CD4-positive, alpha-beta T cell treated with Interleukin-21 for 1 hour (primary cell): ENCODE data around the gene TFCP2L1.

Experiments
- DNase-seq: peaks from one replicate; pipeline ENCODE4 v3.0.0-alpha.2; 2020

TFCP2L1 gene

DNA sequence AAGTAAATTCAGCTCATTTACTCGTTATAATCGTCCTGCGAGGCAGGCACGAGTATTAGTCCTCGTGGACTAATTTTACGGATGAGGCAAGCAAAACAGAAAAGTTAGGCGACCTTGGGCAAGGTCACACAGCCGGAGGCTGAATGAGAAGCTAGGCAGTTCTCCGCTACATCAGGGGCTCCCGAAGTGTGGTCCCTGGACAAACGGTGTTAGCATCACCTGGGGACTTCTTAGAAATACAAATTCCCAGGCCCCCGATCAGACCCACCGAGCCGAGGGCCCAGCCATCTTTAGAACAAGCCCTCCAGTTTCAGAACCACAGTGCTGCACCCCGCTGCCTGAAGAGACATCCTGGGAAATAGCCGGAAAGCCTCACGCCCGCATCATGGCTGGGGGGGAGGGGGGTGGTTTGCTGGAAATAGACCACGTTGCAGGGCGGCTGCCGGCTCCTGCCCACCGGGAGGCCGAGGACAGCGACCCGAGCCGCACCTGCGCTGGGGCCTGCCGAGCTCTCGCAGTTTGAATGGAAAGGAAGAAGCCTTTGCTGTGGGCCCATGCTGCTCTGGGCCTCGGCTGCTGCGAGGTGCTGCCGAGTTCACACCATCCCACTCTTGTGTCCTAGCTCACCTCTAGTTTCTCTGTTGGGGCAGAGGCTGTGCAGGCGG, 72.2 kb downstream of the TFCP2L1 start:
- DNase-seq, result no peak

DNA sequence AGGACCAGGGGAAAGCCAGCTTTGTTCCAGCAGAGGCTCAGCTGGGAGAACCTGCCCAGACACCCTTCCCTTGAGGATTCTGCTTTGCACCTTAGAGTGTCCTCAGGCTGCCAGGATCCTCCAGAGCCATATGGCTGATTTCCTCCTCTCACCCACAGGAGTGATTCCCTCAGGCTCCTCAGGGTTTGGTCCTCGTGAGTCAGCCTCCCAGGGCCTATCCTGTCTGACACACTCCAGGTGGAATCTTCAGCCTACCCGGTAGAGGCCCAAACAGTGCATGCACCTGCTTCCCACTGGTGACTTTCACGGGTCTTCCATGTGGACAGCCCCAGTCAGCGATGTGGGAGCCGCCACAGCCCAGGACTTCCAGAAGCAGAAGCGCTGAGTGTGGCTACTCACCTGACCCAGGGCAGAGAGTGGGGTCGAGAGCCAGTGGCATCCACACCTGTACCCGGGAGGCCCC, 73.3 kb downstream of the TFCP2L1 start:
- DNase-seq, result no peak

DNA sequence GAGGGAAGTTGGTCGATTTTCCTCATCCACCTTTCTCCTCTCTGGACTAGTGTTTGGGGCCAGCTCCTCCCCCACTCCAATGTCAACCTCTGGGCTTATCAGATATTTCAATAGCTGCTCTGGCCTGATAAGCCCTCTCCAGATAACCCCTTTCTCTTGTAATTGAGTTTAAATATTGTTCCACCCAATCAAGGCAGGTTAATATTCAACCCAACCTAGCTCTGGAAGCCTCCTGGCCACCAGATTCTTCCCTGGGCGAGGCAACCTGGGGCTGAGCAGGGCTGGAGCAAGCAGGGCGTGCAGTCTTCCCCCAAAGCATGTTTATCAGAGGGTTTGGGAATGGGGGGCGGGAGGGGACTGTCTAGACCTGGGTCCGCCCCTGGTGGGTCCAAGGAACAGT, 73.8 kb downstream of the TFCP2L1 start:
- DNase-seq, result no peak

DNA sequence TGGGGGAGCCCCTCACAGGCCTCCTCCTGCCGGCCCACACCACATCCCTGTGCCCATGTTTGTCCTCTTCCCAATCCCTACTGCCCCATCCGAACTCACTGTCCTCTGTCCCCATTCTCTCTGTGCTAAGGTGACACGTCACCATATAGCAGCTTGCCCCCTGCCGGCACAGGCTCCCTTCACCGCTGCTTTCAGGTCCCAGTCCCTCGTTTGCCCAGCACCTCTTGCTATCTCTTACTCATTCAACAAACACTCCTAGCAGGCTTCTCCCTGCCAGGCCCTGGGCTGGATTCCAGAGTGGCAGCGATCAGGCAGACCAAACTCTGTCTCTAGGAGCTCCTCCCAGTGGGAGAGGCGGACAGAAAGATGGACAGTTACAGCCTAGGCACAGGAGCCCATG, 74.3 kb downstream of the TFCP2L1 start:
- no peak for DNase-seq

DNA sequence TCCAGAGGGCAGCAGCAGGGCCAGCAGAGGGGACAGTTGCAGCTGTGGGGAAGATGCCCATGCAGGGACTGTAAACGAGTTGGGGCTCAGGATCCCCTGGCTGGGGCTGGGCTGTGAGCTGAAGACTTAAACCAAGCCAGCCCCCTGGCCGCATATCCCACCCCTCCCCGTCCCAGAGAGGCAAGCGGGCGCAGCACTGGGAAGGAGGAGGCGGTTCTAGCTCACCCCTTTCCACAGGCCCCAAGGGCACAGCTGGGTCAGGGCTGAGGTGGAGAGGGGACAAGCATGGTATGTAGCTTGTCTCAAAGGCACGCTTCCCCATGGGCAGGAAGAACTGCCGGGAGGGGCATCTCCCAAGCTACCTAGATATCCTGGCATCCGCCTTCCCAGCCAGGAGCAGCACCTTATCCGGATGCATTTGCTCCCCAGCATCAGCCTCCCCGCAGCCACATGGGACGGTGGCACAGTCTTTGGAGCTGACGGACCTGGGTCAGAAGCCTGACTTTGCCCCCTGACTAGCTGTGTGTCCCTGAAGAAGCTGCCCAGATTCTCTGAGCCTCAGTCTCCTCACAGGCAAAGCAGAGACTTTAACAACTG, 75.9 kb downstream of the TFCP2L1 start:
- DNase-seq, result no peak

DNA sequence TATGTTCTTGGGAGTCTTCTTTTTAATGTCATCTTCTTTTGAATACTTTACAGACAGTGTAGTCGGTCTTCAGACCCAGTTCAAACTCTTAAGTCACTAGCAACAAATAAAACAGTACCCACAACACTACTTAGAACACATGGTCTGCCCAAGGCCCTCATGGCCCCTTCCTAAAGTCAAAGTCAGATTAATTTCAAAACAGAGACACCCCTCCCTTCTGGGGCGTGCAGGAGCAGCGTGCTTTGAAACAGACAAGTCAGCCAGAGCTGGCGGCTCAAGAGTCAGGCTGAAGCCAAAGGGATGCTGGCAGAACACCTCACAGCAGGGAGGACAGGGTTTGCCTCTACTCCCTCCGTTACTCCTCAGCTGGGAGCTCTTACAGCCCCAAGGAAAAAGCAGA, 77.5 kb downstream of the TFCP2L1 start:
- DNase-seq, result no peak

DNA sequence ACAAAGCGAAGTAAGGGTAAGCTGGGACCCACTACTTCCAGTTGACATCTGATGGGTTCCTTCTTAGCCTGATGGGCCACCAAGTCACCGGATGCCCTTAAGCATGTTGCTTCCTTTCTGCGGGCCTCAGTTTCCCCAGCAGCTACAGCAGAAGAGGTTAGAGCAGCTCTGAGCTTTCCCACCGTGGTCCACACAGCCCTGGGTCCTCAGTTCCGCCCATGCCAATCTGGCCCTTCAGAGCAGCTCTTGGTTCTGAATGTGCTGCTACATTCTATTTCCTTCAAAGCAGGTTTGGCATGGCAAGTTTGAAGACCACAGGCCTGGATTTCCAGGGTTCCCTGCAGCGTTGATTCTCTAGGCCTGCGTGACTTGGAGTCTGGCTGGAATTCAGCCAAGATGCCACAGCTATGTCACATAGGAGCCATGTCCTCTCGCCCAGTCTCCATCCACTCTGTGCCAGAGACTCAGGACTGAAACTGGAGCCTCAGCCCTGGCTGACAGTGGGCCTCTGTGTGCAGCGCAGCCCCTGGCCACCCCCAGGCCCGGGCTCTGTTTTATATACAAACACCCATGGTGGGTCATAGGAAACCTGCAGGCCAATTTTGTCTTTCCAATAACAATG, 79.6 kb downstream of the TFCP2L1 start:
- DNase-seq, result no peak

DNA sequence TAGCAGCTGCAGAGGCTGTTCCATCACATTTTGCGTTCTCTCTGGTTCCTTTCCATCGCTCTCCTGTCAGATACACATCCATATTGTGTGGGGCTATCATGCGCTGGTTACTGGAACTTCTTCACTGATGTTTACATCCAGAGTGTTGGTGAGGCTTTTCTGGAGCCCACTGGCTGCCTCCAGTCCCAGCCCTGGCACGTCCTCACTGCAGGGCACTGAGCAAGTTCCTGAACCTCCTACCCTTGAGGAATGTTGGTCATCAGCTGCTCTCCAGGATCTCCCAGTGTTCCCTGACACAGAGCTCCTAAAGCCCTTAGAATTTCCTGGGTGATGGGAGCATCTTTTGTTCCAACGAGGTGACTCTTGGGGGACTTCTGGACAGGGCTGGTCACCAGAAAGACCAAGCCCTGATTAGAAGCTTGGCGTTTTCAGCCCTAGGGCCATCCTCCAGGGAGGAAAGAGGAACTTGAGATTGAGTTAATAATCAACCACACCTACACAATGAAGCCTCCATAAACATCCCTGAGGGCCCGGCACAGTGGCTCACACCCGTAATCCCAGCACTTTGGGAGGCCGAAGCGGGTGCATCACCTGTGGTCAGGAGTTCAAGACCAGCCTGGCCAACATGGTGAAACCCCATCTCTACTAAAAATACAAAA, 81.3 kb downstream of the TFCP2L1 start:
- no peak for DNase-seq

DNA sequence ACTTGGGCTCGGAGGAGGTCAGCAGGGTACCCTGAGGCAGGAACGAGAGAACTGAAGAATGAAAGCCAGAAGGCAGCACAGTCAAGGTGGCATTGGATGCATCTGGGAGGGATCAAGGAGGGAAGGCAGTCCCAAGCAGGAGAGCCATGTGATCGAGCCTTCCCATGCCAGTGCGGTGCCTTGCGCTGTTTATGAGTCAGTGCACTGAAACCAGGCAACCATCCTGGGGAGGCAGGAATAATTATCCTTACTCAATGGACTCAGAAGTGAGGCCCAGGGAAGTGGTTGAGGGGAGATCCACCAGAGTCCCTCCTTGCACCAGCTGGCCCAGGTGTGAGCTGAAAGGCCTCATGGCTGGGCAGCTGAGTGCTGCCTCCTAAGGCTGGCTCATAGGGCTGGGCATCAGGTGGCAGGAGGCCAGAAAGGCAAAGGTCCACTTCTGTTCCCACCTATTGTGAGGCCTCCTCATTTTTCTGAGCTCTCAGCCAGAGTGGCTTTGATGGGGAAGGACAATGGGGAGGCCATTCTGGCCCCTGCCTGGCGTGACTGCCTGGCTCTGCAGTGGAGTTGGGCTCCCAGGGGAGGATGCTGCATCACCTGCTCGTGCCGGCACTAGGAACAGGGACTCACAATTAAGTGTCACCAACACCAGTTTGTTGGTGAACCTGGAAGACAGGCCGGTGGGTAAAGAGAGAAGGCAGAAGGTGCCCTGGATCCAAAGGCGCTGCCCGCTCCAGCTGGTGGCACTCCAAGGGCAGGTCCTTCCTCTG, 82.3 kb downstream of the TFCP2L1 start:
- no peak for DNase-seq

DNA sequence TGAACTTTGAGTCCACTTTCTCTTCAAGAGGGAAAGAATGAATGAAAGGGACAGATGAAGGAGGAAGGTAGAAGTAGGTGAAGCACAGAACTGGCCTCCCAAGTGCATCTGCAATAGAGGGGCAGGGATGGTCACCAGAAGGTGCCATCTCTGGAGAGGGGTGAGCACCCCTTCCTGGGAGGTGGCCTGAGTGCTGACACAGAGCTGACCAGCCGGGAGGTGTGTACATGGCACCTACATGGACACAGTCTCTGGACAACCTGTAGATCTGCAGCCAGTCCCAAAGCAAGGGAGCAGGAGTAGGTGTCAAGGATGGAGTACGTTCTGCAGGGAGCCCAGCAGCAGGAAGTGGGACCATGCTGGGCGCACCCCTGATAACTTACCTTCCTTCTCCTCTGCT, 83.2 kb downstream of the TFCP2L1 start:
- DNase-seq, result no peak

DNA sequence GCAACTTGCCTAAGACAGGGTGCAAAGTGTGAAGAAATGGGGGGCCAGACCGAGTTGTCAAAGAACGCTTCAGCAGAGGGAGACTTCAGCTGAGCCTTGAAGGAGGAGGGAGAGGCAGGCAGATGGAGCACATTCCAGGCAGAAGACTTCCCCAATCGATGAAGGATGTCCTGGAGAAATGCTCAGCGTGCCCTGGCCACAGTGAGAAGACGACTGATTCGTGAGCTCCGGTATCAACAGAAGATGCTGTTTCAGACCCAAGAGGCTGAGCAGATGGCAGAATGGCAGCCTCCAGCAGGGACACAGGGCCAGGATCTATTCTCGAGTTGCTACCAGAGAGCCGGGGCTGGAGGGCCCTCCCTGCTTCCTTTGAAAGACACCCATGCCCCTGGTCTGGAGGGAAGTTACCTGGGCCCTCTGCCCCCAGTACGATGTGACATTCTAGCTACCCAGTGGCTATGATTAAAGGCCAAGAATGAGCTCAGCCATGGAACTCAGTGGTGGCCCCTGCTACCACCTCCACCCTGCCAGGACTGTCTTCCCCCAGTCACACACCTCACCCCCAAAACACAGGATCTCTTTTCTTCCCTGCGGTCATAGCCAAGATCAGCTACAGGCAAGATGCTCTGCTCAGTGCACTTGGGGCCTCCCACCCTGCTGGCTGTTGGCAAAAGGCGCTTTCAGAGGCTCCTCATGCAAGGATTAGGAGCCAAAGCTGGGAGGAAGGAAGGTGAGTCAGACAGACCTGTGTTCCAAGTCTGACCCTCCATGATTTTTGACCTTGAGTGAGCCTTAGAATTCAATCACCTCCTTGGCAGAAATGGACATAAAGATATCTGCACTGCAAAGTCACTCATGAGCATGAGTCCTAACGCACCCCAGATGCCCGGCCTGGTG, 84.3 kb downstream of the TFCP2L1 start:
- DNase-seq, result no peak

DNA sequence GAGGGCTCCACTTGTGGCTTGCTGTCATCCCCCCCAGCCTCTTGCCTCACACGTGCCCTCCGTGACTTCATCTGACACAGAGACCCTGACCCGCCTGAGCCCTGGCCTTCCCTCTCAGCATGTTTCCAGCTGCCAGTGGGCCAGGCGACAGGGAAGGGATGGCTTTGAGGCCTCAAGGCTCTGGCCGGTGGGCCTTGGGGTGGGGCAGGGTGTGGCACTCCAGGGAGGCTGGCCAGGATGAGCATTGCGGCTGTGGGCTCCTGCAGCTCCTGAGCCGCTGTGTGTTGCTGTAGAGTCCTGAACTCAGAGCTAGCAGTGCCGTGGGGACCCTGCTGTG, 85.0 kb downstream of the TFCP2L1 start:
- DNase-seq, result no peak

DNA sequence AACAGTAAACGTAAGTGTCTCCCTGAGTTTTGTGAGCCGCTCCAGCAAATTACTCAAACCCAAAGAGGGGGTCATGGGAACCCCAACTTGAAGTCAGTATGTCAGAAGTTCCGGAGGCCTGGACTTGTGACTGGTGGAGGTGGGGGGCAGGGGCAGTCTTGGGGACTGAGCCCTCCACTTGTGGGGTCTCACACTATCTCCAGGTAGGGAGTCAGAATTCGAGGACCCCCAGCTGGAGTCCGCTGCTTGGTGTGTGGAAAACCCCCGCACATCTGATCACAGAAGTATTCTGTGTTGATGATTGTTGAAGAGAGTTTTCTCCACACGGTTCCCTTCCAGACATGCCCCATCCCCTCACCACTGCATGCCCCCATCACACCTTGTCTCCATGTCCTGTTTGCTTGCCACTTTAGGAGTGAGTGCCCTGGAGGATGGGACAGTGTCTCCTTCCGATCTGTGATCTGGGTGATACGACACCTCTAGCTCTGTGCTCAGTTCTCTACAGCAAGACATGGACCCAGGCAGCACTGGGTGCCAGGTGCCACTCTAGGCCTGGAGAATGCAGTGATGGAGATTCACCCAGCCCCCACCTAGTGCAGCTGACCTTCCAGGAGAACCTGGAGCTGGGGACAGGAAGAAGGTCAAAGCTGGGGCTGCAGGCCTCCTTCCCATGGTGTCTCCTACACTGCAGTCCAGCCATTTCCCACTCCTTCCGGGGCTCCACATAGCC, 85.6 kb downstream of the TFCP2L1 start:
- DNase-seq, result no peak

DNA sequence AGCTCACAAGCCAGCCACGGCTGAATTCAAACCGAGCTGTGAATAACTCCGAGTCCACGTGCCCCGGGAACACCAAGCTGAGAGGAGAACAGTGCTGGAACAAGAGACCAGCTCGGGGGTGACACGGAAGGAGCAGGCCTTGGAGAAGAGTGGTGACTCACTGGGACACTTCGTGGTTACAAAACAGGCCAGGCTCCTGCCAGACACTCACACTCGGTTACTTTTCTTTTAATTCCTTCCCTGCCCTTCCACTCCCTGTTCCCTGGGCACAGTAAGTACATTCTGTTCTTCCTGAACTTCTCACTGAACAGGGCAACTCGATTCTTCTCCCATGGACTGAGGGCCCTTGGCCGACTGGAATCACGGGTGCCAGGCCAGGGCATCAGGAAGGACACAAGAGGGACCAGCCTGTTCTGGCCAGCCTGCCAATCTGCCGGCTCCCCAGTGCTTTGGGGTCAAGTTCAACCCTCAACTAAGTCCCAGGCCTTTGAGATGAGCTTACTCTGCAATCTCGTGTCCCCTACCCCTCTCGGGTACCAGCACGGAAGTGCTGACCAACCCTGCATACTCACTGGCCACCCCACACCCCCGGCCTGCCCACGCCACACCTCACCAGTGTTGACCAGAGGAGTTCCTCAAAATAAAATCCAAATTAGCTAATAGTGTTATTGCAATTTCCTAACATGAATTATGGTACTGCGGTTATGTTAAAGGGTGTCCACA, 87.5 kb downstream of the TFCP2L1 start:
- no peak for DNase-seq

DNA sequence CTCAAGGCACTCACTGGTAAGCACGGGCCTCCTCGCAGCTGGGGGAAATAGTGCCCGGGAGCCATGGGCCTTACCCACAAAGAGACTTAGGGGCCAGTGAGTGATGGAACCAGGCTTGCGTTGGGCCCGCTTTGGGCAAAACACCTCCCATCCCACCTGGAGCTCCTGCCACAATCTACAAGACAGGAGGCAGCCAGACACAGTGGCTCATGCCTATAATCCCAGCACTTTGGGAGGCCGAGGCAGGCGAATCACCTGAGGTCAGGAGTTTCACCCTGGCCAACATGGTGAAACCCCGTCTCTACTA, 88.2 kb downstream of the TFCP2L1 start:
- DNase-seq, result no peak

DNA sequence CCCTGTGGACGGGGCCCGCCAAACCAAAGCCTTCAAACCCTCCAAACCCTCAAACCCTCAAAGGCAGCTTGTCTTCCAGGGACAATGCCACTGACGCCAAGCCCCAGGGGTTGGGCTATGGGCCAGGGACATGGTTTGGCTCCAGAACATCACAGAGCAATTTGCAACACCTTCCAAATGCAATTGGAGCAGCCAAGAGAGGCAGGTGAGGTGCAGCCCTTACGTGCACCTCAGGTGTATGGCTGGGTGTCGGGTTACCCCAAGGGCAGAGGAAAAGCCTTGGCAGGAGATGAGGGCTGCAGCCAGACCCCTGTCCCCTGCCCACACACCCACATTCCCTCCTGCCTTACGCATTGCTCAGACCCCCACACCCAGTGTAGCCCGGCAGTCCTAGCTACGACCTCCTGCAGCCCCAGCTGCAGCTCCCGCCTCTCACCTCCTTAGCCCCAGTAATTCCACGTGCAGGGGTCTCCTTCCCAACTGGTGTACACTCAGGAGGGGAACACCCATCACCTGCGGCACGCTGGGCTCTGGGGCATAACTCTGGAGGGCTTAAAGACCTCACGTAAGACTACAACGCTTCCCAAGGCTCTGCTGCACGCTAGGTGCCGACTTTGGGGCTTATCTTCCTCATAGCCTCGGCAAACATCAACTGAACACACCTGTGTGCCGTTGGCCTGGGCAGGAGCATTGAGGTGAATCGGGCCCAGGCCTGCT, 88.7 kb downstream of the TFCP2L1 start:
- DNase-seq, result no peak

DNA sequence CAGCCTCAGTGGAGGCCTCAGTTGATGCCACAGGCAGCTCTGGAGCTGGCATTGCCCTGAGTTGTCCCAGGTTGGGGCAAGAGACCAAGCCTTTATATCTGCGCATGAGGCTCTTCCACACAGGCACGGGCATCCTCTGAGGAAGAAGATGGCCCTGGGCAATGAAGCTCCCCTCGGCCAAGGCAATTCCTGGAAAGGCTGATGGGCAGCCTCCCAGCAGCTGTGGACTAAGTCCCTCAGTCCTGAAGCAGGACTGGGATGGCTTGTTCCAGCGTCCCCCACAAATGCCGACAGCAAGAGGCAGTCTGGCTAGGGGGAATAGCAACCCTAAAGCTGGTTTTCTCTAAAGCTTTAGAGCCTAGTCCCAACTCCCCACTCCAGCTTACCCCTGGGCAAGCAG, 90.0 kb downstream of the TFCP2L1 start:
- DNase-seq, result no peak

DNA sequence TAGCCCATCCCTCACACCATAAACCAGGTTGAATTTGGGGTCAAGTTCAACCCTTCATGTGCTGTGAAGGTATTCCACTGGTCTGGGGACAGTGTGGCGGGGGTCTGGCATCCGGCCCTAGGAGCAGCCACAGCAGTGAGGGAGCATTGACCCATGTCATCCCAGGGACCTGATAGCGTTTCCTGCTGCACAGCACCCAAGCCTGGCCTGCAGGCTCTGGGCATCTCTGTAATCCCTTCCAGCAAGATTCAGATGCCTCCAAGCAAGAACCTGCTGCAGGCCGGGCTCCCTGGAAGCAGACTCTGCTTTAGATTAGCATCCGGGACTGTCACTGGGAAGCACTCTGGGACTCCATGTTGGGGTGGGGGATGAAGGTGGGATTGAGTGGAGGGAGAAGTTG, 90.4 kb downstream of the TFCP2L1 start:
- no peak for DNase-seq

DNA sequence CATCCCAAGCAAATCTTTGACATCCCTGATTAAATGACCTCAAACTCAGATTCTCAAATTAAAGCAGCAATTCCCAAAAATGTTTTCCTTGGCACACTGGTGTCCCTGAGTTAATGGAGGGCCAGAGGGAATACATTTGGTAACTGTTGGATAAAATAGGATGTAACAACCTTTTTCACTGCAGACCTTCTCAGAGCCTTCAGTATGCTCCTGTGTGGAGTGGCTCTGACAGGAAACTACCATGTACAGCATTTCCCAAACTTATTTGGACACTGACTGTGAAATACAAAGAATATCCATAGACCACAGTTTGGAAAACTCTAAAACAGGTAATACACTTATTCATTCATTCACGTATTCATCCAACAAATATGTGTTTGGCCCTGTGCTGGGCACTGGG, 91.8 kb downstream of the TFCP2L1 start:
- DNase-seq, result no peak

DNA sequence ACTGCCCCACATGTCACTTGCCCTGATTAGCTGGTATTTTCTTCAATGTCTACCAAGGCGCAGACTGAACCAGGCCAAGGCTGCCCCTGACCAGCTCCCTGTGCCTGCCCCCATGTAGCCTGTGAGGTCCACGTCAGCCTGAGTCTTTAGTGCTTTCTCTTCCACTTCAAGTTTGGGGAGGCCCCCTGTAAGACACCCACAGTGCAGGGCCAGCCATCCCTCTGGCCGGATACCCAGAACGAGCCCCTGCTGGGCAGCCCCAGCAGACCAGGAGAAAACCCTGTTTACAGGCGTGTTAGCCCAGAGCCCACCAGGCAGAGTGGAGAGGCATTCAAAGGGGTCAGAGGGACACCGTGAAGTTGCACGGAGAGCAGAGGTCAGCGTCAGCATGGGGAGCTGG, 92.4 kb downstream of the TFCP2L1 start:
- DNase-seq, result no peak
